Right ventricle myocardium superior (tissue), 1 donor: ENCODE measurements around the gene MB. TPM values are rescaled to one million over a fixed set of nuclear protein-coding genes. Genes with fewer than 3 reads are reported as not detected.

Source experiments
- ATAC-seq: fragments of 200-7000 bp; cut with Tn5 transposase; one replicate; pipeline ENCODE4 v1.9.1; 2020; ENCODE audit warnings: mild to moderate bottlenecking; ENCODE audit not compliant: poor library complexity
- DNase-seq: peaks from one replicate; pipeline ENCODE4 v3.0.0-alpha.2; 2020
- intact Hi-C: fragments of 100-400 bp; cut with DNase I; formaldehyde crosslinking; loops from one replicate; pipeline ENCODE4 v1.11.2; 2022
- total RNA-seq: library from RNA; stranded (reverse); fragmentation: NEBNext Ultra II Directional; extraction: Animal tissue kit (Norgen Biotek cat#: 25700); gene quantifications from one replicate; pipeline ENCODE4 v1.2.1, GENCODE V29; 2021
- donor health status: DM: no; HTN: yes; CAD: no; lungs with severe emphysema.

The MB gene
- total RNA-seq, 1 donor from 2014 or later: 19,506 TPM

DNA sequence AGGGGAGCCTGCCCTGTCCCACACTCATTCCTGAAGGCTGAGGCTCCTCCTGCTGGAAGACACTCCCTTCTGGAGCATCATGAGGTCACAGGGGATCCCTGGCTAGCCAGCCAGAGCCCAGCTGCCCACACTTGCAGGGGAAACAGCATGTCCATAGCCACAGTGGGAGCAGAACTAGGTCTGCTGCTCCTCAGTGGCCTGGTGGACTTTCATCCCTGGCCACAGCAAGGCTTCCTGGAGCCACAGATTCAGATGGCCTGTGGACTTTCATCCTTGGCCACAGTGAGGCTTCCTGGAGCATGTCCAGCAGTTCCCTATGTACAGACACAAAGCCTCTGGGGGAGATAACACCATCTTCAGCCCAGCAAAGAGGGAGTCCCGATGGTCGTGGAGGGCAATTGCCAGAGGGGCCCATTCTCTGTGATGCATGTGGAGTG is 25.2 kb upstream of the MB start:
- no peak for DNase-seq
- intact Hi-C loops: loop anchor here (10.0 kb wide), 1 partner anchor 102 kb away; no protein-coding TSS in a partner anchor
- no peak for ATAC-seq

DNA sequence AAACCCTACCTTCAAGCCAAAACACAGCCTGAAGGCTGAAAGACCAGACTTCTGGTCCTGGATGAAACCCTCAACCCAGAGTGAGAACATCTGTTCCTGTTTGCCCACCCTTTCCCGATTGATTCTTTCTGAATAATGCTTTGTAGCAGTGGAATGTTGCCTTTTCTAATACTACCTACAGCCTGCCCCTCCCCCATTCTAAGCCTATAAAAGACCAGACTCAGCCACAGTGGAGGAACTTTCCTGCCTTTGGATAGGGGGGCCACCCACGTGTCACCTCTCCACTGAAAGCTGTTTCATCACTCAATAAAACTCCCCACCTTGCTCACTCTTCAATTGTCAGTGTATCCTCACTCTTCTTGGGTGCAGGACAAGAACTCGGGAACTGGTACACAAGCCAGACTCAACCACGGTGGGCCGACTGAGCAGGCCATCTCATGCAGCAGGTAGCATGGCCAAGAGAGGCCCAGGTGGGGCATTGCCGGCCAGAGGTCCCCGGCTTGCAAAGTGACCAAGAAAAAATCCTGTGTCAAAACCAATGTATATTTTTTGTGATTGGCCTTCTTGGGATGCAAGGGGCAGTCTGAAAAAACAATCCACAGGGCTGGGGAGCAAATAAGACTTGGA is 24.5 kb upstream of the MB start:
- DNase-seq (no peak), ATAC-seq (no peak)
- intact Hi-C loops: loop anchor here (10.0 kb wide), 1 partner anchor 103 kb away; no protein-coding TSS in a partner anchor

DNA sequence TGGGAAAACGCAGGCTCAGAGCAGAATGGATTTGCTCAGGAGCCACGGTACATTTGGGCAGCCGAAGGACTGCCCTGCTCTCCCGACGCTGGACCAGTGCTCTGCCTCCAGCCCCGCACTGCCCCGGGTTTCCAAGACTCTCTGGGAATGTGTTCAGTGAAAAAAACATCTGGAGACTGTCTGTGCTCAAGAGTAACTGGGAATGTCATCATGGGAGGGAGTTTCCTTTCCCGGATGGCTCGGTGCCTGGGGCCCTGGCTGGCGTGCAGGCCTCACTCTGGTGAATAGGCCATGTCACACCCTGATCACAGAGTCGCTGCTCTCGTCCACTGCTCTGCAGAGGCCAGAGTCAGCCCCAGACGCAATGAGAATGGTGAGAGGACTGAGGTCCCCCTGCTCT is 21.3 kb upstream of the MB start:
- ATAC-seq (peak; percentile 97), DNase-seq (peak; percentile 92)
- intact Hi-C loops: loop anchor here (10.0 kb wide), 1 partner anchor 476 kb away; no protein-coding TSS in a partner anchor

DNA sequence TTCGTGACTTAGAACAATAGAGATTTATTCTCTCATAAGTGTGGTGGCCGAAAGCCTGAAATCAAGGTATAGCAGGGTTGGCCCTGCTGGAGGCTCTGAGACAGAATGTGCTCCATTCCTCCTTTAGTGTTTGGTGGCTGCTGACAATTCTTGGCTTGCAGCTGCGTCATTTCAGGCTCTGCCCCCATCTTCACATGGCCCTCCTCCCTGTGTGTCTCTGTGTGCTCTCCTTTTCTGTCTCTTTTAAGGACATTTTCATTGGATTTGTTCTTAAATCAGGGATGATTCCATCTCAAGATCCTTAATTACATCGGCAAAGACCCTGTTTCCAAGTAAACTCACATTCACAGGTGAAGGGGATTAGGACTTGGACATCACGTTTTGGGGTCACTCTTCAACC is 20.9 kb upstream of the MB start:
- ATAC-seq (peak; percentile 48), DNase-seq (no peak)
- intact Hi-C loops: loop anchor here (10.0 kb wide), 1 partner anchor 477 kb away; no protein-coding TSS in a partner anchor

DNA sequence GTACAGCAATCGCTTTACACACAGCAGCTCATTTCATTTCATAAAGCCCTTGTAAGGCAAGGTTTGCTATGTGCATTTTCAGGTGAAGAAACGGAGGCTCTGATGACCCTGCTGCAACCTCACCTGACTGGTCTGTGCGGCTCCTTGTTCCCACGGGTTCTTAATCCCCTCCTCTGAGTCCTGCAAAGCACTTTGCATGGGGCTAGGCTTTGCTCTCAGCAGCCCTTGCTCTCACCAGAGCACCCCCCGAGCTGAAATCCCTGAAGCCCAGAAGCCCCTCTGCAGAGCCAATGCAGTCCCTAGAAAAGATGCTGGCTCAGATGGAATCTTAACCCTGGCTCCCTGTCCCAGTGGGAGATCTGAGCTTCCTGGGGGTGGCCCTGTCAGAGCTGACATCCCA is 20.1 kb upstream of the MB start:
- ATAC-seq (no peak), DNase-seq (no peak)
- intact Hi-C loops: loop anchor here (10.0 kb wide), 1 partner anchor 478 kb away; no protein-coding TSS in a partner anchor

DNA sequence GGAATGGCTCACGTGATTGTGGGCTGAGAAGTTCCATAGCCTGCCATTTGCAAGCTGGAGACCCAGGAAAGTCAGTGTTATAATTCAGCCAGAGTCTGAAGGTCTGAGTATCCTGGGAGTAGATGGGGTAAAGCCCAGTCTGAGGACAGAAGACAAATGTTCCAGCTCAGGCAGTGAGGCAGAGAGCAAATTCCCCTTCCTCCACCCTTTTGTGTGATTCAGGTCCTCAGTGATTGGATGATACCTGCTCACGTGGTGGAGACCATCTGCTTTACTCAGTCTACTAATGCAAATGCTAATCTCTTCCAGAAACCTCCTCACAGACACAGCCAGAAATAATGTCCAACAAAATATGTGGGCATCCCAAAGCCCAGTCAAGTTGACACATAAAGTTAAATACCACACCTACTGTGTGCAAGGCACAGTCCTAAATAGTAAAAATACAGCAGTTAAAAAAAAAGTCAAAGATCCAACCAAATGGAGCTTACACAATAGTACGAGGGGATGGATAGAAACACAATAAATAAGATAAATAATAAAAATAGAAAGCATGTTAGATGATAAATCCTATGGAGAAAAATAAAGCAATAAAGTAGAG is 17.9 kb upstream of the MB start:
- ATAC-seq (no peak), DNase-seq (no peak)

DNA sequence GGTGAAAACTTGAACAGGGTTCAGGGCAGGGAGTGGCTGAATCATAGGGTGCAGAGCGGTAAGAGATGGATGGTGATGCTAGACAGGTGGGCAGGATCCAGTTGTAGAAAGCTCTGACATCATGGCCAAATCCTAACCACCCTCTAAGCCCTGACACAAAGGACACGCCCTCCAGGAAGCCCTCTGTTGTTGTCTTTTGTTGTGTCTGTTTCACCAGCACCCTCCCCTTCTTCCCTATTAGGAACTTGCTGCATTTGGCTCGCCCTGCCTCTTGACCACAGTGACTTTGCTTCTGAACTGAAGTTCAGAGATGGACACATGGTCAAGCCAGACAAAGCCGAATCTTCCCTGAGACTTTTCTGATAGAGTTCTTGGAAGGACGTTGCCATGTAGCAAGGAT is 16.9 kb upstream of the MB start:
- no peak for ATAC-seq
- intact Hi-C loops: loop anchor here (10.0 kb wide), 1 partner anchor 481 kb away; no protein-coding TSS in a partner anchor
- DNase-seq: no peak

More for the DNA sequence above, 17.9 kb upstream of the MB start:
- intact Hi-C loops: loop anchor here (10.0 kb wide), 1 partner anchor 480 kb away; no protein-coding TSS in a partner anchor

DNA sequence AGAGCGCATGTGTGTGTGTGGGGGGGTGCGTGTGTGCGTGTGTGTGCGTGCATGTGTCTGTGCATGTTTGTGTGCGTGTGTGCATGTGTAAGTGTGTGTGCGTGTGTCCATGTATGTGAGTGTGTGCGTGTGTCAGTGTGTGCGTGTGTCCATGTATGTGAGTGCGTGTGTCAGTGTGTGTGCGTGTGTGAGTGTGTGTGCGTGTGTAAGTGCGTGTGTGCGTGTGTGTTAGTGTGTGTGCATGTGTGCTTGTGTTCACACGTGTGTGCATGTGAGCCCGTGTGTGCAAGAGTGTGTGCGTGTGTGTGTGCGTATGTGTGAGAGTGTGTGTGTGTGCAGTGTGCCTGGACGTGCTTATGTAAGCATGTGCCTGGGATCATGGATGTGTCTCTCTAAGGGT is 16.4 kb upstream of the MB start:
- DNase-seq: no peak
- no peak for ATAC-seq
- intact Hi-C loops: loop anchor here (10.0 kb wide), 1 partner anchor 481 kb away; no protein-coding TSS in a partner anchor

DNA sequence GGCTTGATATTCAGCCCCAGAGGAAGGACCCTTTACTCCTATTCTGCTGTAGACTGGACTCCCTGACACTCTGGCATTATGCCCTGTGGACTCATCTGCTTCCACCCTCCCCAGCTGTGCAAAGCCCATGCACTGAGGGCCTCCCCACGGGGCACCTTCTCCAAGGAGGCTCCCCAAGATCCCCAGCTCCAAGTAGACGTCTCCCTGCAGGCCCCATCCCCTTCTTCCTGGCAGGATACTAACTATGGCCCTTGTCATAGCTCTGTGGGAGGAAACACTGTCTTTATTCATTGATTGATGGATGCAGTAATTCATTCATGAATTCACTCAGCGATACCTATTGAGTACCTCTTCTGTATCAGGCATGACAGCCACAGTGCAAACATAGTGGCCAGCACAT is 15.8 kb upstream of the MB start:
- intact Hi-C loops: loop anchor here (10.0 kb wide), 1 partner anchor 482 kb away; no protein-coding TSS in a partner anchor
- ATAC-seq (no peak), DNase-seq (no peak)

DNA sequence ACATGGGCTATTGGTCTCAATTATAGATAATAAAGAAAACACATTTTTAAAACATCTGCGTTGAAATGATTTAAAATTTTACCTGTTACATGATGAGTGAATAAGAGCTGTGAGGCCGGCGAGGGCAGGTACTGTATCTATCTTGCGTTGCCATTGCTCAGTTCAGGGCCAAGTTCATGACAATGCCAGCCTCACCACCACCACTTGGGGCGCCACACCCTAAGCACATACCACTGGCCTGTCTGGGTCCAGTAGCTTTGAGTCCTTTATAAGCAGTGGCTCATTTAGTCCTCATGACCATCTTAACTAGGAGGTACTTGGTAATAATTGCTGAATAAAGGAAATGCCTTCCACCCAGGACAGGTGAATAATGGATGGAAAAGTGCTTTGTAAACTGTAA is 14.5 kb upstream of the MB start:
- DNase-seq (no peak), ATAC-seq (no peak)
- intact Hi-C loops: loop anchor here (10.0 kb wide), 1 partner anchor 483 kb away; no protein-coding TSS in a partner anchor

DNA sequence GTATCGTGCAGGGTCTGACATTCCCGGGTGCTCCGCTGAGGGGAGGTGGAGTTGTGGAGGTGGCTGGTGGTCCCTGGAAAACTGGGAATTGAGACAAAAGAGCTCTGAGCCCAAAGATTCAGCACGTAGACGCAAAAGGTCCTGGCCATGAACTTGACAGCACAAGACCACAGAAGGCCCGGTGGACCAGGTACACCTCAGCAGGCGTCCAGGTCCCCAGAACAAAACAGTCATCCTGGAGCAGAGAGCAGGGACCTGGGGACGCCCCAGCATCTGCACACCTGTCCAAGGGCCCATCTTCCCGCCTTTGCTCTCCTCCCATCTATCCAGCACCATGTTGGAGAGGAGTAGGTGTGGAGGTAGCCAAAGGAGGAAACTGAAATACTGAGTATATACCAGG is 13.8 kb upstream of the MB start:
- DNase-seq: no peak
- intact Hi-C loops: loop anchor here (10.0 kb wide), 1 partner anchor 484 kb away; no protein-coding TSS in a partner anchor
- no peak for ATAC-seq

DNA sequence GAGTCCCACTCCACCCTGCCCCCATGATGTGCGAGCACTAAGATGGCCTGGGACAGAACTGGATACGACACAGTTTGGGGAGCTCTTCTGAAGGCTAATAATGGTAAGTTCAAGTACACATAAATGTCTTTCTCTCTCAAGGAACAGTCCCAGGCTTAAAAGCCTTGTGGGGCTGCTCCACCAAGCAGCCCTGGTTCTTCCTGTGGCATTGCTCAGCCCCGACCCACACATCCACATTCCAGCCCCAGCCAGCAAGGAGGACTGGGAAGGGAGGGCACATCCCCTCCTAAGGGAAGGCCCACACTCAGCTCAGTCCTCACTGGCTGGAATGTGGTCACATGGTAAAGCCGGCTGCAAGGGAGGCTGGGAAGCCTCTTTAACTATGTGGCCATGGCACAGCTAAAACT is 13.3 kb upstream of the MB start:
- intact Hi-C loops: loop anchor here (10.0 kb wide), 1 partner anchor 484 kb away; no protein-coding TSS in a partner anchor
- ATAC-seq (no peak), DNase-seq (no peak)

DNA sequence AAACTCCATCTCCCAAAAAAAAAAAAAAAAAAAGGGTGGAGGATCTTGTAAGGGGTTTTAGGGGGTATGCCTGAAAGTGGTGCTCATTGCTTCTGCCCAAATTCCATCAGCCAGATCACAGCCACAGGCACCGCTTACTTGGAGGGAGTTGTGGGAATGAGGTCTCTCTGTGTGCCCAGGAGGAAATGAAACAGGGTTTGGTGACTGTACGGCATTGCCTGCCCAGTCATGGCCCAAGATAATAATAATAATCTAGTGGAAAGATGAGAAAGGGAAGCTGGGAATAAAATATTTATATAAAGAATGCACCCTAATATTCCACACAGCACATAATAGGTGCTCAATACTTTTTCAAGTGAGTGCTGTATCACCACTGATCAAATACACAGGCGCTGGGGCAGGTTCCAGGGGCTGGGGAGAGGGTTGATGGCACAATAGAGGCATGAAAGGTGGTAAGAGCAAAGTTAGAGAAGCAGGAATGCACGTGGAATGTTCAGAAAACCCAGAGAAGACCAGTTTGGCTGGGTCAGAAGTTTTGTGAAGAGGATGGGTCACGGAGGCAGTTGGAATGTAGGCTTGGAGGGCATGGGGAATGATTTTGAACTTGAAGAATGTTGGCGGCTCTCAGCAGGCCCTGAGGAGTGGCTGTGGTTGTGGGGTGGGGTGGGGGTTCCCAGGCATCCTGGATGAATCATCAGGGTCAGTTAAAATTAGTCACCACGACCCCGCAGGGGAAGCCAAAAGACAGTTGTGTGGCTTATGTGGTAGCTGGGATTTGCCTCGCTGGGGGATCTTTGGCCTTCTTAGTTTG is 12.5 kb upstream of the MB start:
- DNase-seq (peak; percentile 64), ATAC-seq (no peak)
- intact Hi-C loops: loop anchor here (5.0 to 10.0 kb wide), 4 partner anchors 205 to 485 kb away; no protein-coding TSS in a partner anchor

DNA sequence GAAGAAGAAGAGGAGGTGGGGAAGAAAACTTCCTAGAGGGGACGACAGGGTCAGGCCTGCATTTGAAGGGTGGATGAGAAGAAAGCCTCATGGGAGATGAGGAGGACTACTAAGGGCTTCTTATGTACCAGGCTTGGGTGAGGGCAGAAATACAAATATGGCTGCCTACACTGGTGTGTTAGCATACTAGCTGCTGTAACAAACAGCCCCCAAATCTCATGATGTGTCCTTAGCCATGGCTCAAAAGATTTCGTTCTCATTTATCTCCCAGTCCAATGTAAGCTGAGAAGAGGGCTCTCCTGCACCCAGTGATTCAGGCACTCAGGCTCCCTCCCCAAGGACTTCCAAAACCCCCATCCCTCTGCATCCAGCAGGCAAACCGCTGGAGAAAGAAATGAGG is 11.6 kb upstream of the MB start:
- DNase-seq (no peak), ATAC-seq (no peak)
- intact Hi-C loops: loop anchor here (5.0 to 10.0 kb wide), 3 partner anchors 206 to 294 kb away; no protein-coding TSS in a partner anchor

DNA sequence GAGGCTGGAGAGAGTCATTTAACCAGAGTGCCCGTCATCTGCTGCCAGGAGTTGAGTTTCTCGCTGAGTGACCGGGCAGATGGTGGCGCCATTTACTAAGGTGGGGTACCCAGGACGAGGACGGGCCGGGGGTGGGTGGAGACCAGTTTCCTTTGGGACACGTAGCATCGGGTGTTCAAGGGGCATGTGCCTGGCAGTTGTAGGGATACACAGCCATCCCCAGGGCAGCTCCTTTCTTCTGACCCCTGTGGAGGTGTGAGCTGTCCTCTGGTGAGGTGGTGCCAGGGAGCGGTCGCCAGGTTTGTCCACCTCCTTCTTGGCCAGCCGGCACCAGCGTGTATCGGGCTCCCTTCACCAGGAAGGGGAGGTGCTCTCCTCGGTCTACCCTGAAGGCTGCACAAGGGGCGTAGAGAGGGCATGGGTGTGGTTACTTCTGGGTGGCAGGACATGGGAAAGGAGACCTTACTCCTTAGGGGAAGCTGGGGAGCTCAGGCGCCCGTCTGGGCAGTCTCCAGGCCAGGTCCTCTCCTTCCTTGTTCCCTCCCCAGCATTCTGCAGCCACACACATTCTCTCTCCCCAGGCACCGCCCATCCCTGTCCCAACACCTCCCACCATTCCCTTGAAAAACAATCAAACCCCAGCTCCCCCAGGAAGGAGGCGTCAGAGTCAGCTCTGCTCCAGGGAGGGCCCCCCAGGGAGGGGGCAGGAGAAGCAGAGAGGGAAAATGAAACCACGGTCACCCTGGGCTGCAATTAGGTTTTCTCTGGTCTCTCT is 10.3 kb upstream of the MB start:
- intact Hi-C loops: loop anchor here (5.0 to 10.0 kb wide), 3 partner anchors 207 to 295 kb away; no protein-coding TSS in a partner anchor
- DNase-seq (peak; percentile 87), ATAC-seq (peak; percentile 70)

DNA sequence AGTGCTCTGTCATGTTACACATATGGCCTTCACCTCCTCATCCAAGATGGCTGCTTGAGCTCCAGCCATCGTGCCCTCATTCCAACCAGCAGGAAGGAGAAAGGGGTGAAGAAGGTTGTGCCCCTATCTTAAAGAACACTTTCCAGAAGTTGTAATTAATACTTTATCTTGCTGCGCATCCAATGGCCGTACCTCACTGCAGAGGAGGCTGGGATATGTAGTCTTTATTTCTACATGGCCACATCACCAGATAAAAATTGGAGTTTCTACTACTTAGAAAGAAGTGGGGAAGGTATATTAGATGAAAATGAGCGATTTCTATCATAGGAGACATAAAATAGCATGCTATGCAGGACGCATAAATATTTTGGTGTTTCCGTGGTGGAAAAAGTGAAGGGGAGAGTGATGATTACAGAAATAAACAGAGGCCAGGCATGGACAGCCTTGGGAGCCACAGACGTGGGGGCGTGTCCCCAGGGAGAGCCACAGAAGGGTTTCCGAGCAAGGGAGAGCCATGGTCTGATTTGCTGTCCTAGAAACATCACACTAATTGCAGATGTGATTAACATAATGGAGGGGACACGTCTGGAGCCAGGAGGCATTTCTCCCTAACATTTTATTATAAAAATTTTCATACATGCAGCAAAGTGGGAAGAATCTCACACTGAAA is 8.8 kb upstream of the MB start:
- no peak for DNase-seq

DNA sequence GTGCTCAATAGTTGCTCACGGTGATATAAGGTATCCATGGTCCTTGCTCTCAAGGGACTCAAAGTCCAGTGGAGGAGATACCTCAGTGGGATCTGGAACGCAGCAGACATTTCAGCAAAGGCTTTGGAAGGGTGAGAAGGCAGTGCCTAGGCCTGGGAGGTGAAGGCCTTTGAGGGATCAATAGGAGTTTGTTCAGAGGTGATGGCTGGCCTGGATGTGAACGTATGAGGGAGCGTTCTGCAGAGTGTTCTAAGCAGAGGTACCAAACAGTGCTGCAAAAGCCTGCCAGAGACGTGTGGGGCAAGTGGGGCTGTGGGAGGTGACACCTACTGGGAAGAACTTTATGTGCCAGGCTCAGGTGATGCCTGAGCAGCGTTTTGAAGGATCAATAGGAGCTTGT is 7.4 kb upstream of the MB start:
- DNase-seq: no peak
- ATAC-seq: no peak
- intact Hi-C loops: loop anchor here (10.0 kb wide), 2 partner anchors 210 to 270 kb away; no protein-coding TSS in a partner anchor

More for the DNA sequence above, 8.8 kb upstream of the MB start:
- intact Hi-C loops: loop anchor here (5.0 to 10.0 kb wide), 3 partner anchors 209 to 296 kb away; no protein-coding TSS in a partner anchor
- ATAC-seq: no peak
